HCT116 (cell line): Measurements from ENCODE around the gene ITIH4. TPM values are rescaled to one million over a fixed set of nuclear protein-coding genes. Genes with fewer than 3 reads are reported as not detected.

Source experiments
- ATAC-seq: fragments of 200-7000 bp; cut with Tn5 transposase; 2 replicates; pipeline ENCODE4 v1.9.1; 2020; ENCODE audit warnings: mild to moderate bottlenecking, moderate library complexity
- BruUV-seq: library from RNA; stranded (reverse); fragments of 400-500 nt; replicated peaks from 2 replicates; lab custom pipeline; 2021; lab: Mats Ljungman, UMichigan
- CTCF ChIA-PET: fragments of 300-600 bp; sonication (Branson Sonifier 250); formaldehyde crosslinking; loops from one replicate; lab custom pipeline; 2021; ENCODE audit warnings: antibody characterized with exemption; lab: Charles Lee
- POLR2A ChIA-PET: fragments of 300-600, 350-600 bp; sonication (Branson Sonifier 250); formaldehyde crosslinking; loops from one replicate; lab custom pipeline; 2021; ENCODE audit warnings: antibody characterized with exemption; lab: Charles Lee
- RAD21 ChIA-PET, 2 experiments: fragments of 300-600 bp; sonication (Branson Sonifier 250); formaldehyde crosslinking; loops; one replicate each; lab custom pipeline; 2023; ENCODE audit warnings: low total read pairs in 2 of 2; ENCODE audit not compliant: uncharacterized antibody in 2 of 2, unreplicated experiment in 2 of 2, low non-redundant PET in 1 of 2; lab: Charles Lee
- DNase-seq: peaks from one replicate; pipeline ENCODE4 v3.0.0-alpha.2; 2010; ENCODE audit warnings: low read depth, low spot score
- H2AFZ ChIP-seq: fragments of 200-600 bp; shearing (Covaris generic), sonication (generic); 2 replicates; pipeline ENCODE4 v1.6.1; 2017; ENCODE audit warnings: low read depth, mixed run types, mixed read lengths, antibody characterized with exemption, low read length; ENCODE audit not compliant: poor library complexity, severe bottlenecking
- H3K27ac ChIP-seq: 2 replicates; pipeline ENCODE4 v1.5.1; 2012; ENCODE audit warnings: low read depth, low read length
- H3K27me3 ChIP-seq: fragments of 200-600 bp; sonication (generic); 2 replicates; pipeline ENCODE4 v1.6.1; 2016; ENCODE audit warnings: mixed run types, low read length, mixed read lengths; ENCODE audit not compliant: insufficient read depth
- H3K36me3 ChIP-seq, 2 experiments: fragments of 200-500 bp in 1 of 2; fragments of 200-600 bp in 1 of 2; sonication (Bioruptor generic) in 1 of 2; sonication (generic) in 1 of 2; 2 replicates each; pipeline versions ENCODE4 v1.5.1 to v1.6.1; 2014 to 2016; ENCODE audit warnings: low read length in 2 of 2, inconsistent platforms in 1 of 2, mixed read lengths in 1 of 2, mixed run types in 1 of 2; ENCODE audit not compliant: insufficient read depth in 2 of 2, control insufficient read depth in 1 of 2
- H3K4me1 ChIP-seq, 2 experiments: fragments of 200-600 bp in 1 of 2; sonication (generic) in 1 of 2; 2 replicates each; pipeline versions ENCODE4 v1.5.1 to v1.6.1; 2012 to 2017; ENCODE audit warnings: low read length in 2 of 2, inconsistent platforms in 1 of 2, mild to moderate bottlenecking in 1 of 2, mixed read lengths in 1 of 2, mixed run types in 1 of 2, moderate library complexity in 1 of 2; ENCODE audit not compliant: insufficient read depth in 2 of 2, control insufficient read depth in 1 of 2
- H3K4me2 ChIP-seq: fragments of 200-600 bp; sonication (generic); 2 replicates; pipeline ENCODE4 v1.6.1; 2017; ENCODE audit warnings: mixed run types, low read length, mixed read lengths
- H3K4me3 ChIP-seq, 2 experiments: fragments of 200-600 bp in 1 of 2; sonication (generic) in 1 of 2; replicated peaks in 1 of 2; 2 replicates each; pipeline ENCODE4 v1.5.1; 2011 to 2016; ENCODE audit warnings: low read length in 2 of 2, control low read depth in 1 of 2, low read depth in 1 of 2, mild to moderate bottlenecking in 1 of 2, mixed read lengths in 1 of 2, mixed run types in 1 of 2
- H3K79me2 ChIP-seq: fragments of 200-600 bp; sonication (generic); 2 replicates; pipeline ENCODE4 v1.6.1; 2017; ENCODE audit warnings: mild to moderate bottlenecking, mixed run types, low read length, moderate library complexity, mixed read lengths; ENCODE audit not compliant: insufficient read depth
- H3K9ac ChIP-seq: fragments of 200-600 bp; sonication (generic); 2 replicates; pipeline ENCODE4 v1.6.1; 2016; ENCODE audit warnings: low read length, mixed read lengths
- H3K9me2 ChIP-seq: fragments of 200-600 bp; sonication (generic), shearing (Covaris generic); 2 replicates; pipeline ENCODE4 v1.6.1; 2017; ENCODE audit warnings: mixed run types, mild to moderate bottlenecking, moderate library complexity; ENCODE audit not compliant: insufficient read depth
- H3K9me3 ChIP-seq, 2 experiments: fragments of 200-500 bp in 1 of 2; fragments of 200-600 bp in 1 of 2; sonication (Bioruptor generic) in 1 of 2; sonication (generic) in 1 of 2; 2 replicates each; pipeline ENCODE4 v1.6.1; 2014 to 2017; ENCODE audit warnings: low read length in 2 of 2, mixed read lengths in 2 of 2, inconsistent platforms in 1 of 2, low read depth in 1 of 2, mild to moderate bottlenecking in 1 of 2, mixed run types in 1 of 2, moderate library complexity in 1 of 2; ENCODE audit not compliant: control insufficient read depth in 1 of 2, insufficient read depth in 1 of 2
- H4K20me1 ChIP-seq: fragments of 200-600 bp; sonication (generic), shearing (Covaris generic); 2 replicates; pipeline ENCODE4 v1.6.1; 2017; ENCODE audit warnings: mixed run types, mild to moderate bottlenecking, moderate library complexity; ENCODE audit not compliant: insufficient read depth
- ATF3 ChIP-seq: IDR thresholded peaks from 2 replicates; pipeline ENCODE4 v1.6.1; 2012
- CTCF ChIP-seq, 3 experiments: fragments of 200-600 bp in 1 of 3; sonication (generic) in 1 of 3; IDR thresholded peaks in 2 of 3; conservative IDR thresholded peaks in 1 of 3; 2 replicates each; pipeline ENCODE4 v1.5.1; 2012 to 2017; ENCODE audit warnings: low read depth in 2 of 3, low read length in 2 of 3, antibody characterized with exemption in 1 of 3, borderline replicate concordance in 1 of 3, control low read depth in 1 of 3, mild to moderate bottlenecking in 1 of 3, mixed read lengths in 1 of 3, mixed run types in 1 of 3, moderate library complexity in 1 of 3; ENCODE audit not compliant: insufficient read depth in 1 of 3
- ELF1 ChIP-seq: IDR thresholded peaks from 2 replicates; pipeline ENCODE4 v1.6.1; 2012; ENCODE audit warnings: low read depth, borderline replicate concordance
- FOSL1 ChIP-seq: IDR thresholded peaks from 2 replicates; pipeline ENCODE4 v1.6.1; 2012; ENCODE audit warnings: low read depth
- POLR2A ChIP-seq: IDR thresholded peaks from 2 replicates; pipeline ENCODE4 v1.7.0; 2011; ENCODE audit warnings: borderline replicate concordance; ENCODE audit not compliant: insufficient read depth, insufficient read length; ENCODE audit errors: extremely low read depth
- intact Hi-C: fragments of 100-400 bp; cut with micrococcal nuclease; formaldehyde crosslinking; loops from 2 replicates; pipeline ENCODE4 v1.10.0; 2022
- total RNA-seq: library from RNA; stranded (reverse); gene quantifications from one replicate; pipeline ENCODE4 v1.2.1, GENCODE V29; 2021; ENCODE audit not compliant: unreplicated experiment

ITIH4 gene
- total RNA-seq, 1 experiment from 2014 or later: 4.1 TPM

- ChIA-PET RAD21 (no interaction called here), CTCF (interaction anchor here (0.8 to 2.0 kb wide), 5 partner anchors 8 to 41 kb away, joined by 3 to 11 read pairs (median 5); no protein-coding TSS in a partner anchor)
- Histone ChIP-seq H3K27ac (no peak overlapping the region), H3K79me2 (no peaks in the 10 kb centered on the region), H3K9ac (no peak overlapping the region), H3K36me3 (no peaks in the 10 kb centered on the region), H3K27me3 (no peaks in the 10 kb centered on the region), H2AFZ (no peak overlapping the region), H4K20me1 (no peaks in the 10 kb centered on the region), H3K4me3 (no peak overlapping the region), H3K4me2 (no peak overlapping the region), H3K4me1 (peaks cover 0 to 6% of the 10 kb centered on the region in 2 experiments; a peak in 1 of 4 replicates), H3K9me3 (no peaks in the 10 kb centered on the region)
- peak; percentile 12 for DNase-seq
- intact Hi-C loops: loop anchor here (2.0 kb wide), 1 partner anchor 78 kb away; no protein-coding TSS in a partner anchor
- TF ChIP-seq CTCF (IDR thresholded peaks at IDR 0.05 in 2 of 3, conservative IDR thresholded peaks at IDR 0.05 in 1 of 3; ENCODE audit: borderline replicate concordance in 1 of 3, insufficient read depth in 1 of 3, low read depth in 2 of 3, low read length in 2 of 3) (peak; percentile 46 to 96 (median 90); a peak in 5 of 6 replicates), ELF1 (no peak), ATF3 (no peak)
- TF ChIP-seq, all 23 proteins: peak for 1
- POLR2A ChIA-PET: interaction anchor here (0.5 kb wide), 1 partner anchor 275 kb away, joined by 3 read pairs; no protein-coding TSS in a partner anchor
- ATAC-seq: peak; percentile 94
- H3K9me2 ChIP-seq: no peaks in the 10 kb centered on the region
- no TSS peak for BruUV-seq
These were observed 9.7 kb downstream of the ITIH4 start for GRCh38 chr3:52820736-52821135.

GRCh38 chr3:52819936-52820335 is 10.5 kb downstream of the ITIH4 start:
- Histone ChIP-seq H3K4me1 (peaks cover 0 to 6% of the 10 kb centered on the region in 2 experiments; a peak in 1 of 4 replicates), H3K27ac (no peak overlapping the region), H3K9ac (no peak overlapping the region), H3K36me3 (no peaks in the 10 kb centered on the region), H2AFZ (no peak overlapping the region), H3K9me2 (no peaks in the 10 kb centered on the region), H3K4me3 (no peak overlapping the region), H3K27me3 (no peaks in the 10 kb centered on the region), H3K79me2 (no peaks in the 10 kb centered on the region), H3K9me3 (no peaks in the 10 kb centered on the region), H3K4me2 (no peak overlapping the region), H4K20me1 (no peaks in the 10 kb centered on the region)
- no peak for ATAC-seq
- intact Hi-C loops: loop anchor here (2.0 kb wide), 1 partner anchor 77 kb away; no protein-coding TSS in a partner anchor
- DNase-seq: no peak
- BruUV-seq: no TSS peak
- TF ChIP-seq POLR2A: no peak
- TF ChIP-seq FOSL1: no peak
- CTCF ChIA-PET: interaction anchor here (1.2 to 2.0 kb wide), 2 partner anchors 13 to 77 kb away, joined by 3 to 5 read pairs; no protein-coding TSS in a partner anchor
- RAD21 ChIA-PET: interaction anchor here in 1 of 2 experiments (1.2 kb wide), 1 partner anchor 12 kb away, joined by 3 read pairs; no protein-coding TSS in a partner anchor
- POLR2A ChIA-PET: no interaction called here
